Neural progenitor cell (in vitro differentiated cells): ENCODE data around the gene MAPK8.

Source experiments
- CTCF ChIP-seq: fragments of 200-600 bp; sonication (generic); IDR thresholded peaks from 2 replicates; pipeline ENCODE4 v1.5.1; 2017; ENCODE audit warnings: antibody characterized with exemption, mild to moderate bottlenecking
- EZH2 ChIP-seq: fragments of 200-600 bp; sonication (generic); IDR thresholded peaks from 2 replicates; pipeline ENCODE4 v1.6.1; 2017; ENCODE audit warnings: antibody characterized with exemption, mild to moderate bottlenecking, moderate library complexity

- no peak for TF ChIP-seq CTCF
- TF ChIP-seq EZH2: no peak
Observed at GRCh38 chr10:48285710-48286109, 20.8 kb upstream of the MAPK8 start.
